Caco-2 (cell line): ENCODE results near the gene SLC9A3. TPM values are rescaled to one million over a fixed set of nuclear protein-coding genes. Genes with fewer than 3 reads are reported as not detected.

Experiments used
- BruUV-seq: library from RNA; stranded (reverse); fragments of 400-500 nt; replicated peaks from 2 replicates; lab custom pipeline; 2021; lab: Mats Ljungman, UMichigan
- CTCF ChIA-PET: fragments of 300-600 bp; sonication (Branson Sonifier 250); formaldehyde crosslinking; loops from one replicate; lab custom pipeline; 2022; ENCODE audit warnings: antibody characterized with exemption; lab: Charles Lee
- POLR2A ChIA-PET: fragments of 300-600 bp; sonication (Branson Sonifier 250); formaldehyde crosslinking; loops from one replicate; lab custom pipeline; 2022; ENCODE audit warnings: antibody characterized with exemption; lab: Charles Lee
- DNase-seq, 2 experiments: peaks; one replicate each; pipeline versions ENCODE4 v3.0.0 to v3.0.0-alpha.2; 2020 to 2022
- H3K27me3 ChIP-seq: replicated peaks from 2 replicates; pipeline ENCODE4 v1.6.0; 2011; ENCODE audit warnings: low read length; ENCODE audit not compliant: control insufficient read depth, insufficient read depth
- H3K36me3 ChIP-seq: 2 replicates; pipeline ENCODE4 v1.5.1; 2011; ENCODE audit warnings: low read length; ENCODE audit not compliant: control insufficient read depth, insufficient read depth
- H3K4me1 ChIP-seq: fragments of 250-450 bp; sonication (Bioruptor Pico); 2 replicates; pipeline ENCODE4 v1.5.1; 2020; ENCODE audit warnings: mild to moderate bottlenecking
- H3K4me3 ChIP-seq: 2 replicates; pipeline ENCODE4 v1.5.1; 2011; ENCODE audit warnings: low read depth, mild to moderate bottlenecking, control low read depth, low read length
- H3K9me3 ChIP-seq: fragments of 250-450 bp; sonication (Bioruptor Pico); 2 replicates; pipeline ENCODE4 v1.5.1; 2020; ENCODE audit warnings: mild to moderate bottlenecking, moderate library complexity
- H3K27ac Mint-ChIP-seq: one replicate; pipeline ENCODE4 v1.8.0; 2022; ENCODE audit warnings: mixed read lengths; ENCODE audit not compliant: unreplicated experiment
- H3K27me3 Mint-ChIP-seq: one replicate; pipeline ENCODE4 v1.8.0; 2022; ENCODE audit warnings: mixed read lengths; ENCODE audit not compliant: insufficient read depth, unreplicated experiment
- H3K36me3 Mint-ChIP-seq: one replicate; pipeline ENCODE4 v1.8.0; 2022; ENCODE audit warnings: mild to moderate bottlenecking, mixed read lengths; ENCODE audit not compliant: insufficient read depth, unreplicated experiment
- H3K4me1 Mint-ChIP-seq: one replicate; pipeline ENCODE4 v1.8.0; 2022; ENCODE audit warnings: low read depth, mixed read lengths; ENCODE audit not compliant: unreplicated experiment
- H3K4me3 Mint-ChIP-seq: one replicate; pipeline ENCODE4 v1.8.0; 2022; ENCODE audit warnings: mild to moderate bottlenecking, moderate library complexity, mixed read lengths; ENCODE audit not compliant: unreplicated experiment
- H3K9me3 Mint-ChIP-seq: one replicate; pipeline ENCODE4 v1.8.0; 2022; ENCODE audit warnings: mixed read lengths; ENCODE audit not compliant: unreplicated experiment
- CTCF ChIP-seq, 2 experiments: fragments of 200-600 bp in 1 of 2; IDR thresholded peaks; 1 replicate in 1 of 2; 2 replicates in 1 of 2; pipeline versions ENCODE4 v1.5.1 to v1.8.0; 2011 to 2022; ENCODE audit warnings: antibody characterized with exemption in 1 of 2, control low read depth in 1 of 2, inconsistent platforms in 1 of 2, low read depth in 1 of 2, low read length in 1 of 2, mild to moderate bottlenecking in 1 of 2, moderate library complexity in 1 of 2; ENCODE audit not compliant: insufficient read depth in 1 of 2, severe bottlenecking in 1 of 2, unreplicated experiment in 1 of 2
- intact Hi-C: fragments of 100-400 bp; cut with micrococcal nuclease; formaldehyde crosslinking; loops from one replicate; pipeline ENCODE4 v1.10.0; 2022; ENCODE audit not compliant: unreplicated experiment
- total RNA-seq: library from RNA; stranded (reverse); gene quantifications from 2 replicates; pipeline ENCODE4 v1.2.3, GENCODE V29; 2022

Gene SLC9A3
- total RNA-seq, 1 experiment from 2014 or later: 3.4 TPM

- H3K36me3 ChIP-seq: no peaks in the 10 kb centered on the region
- ChIA-PET CTCF (no interaction called here), POLR2A (no interaction called here)
- H3K4me1 Mint-ChIP-seq: no peaks in the 10 kb centered on the region
- BruUV-seq: no TSS peak
- no peak overlapping the region for H3K4me3 Mint-ChIP-seq
- no peaks in the 10 kb centered on the region for H3K36me3 Mint-ChIP-seq
- peak in 1 of 2 experiments; percentile 36 for DNase-seq
- H3K27me3 ChIP-seq: no peaks in the 10 kb centered on the region
- H3K4me3 ChIP-seq: no peak overlapping the region
- H3K9me3 Mint-ChIP-seq: no peaks in the 10 kb centered on the region
- no peak for TF ChIP-seq CTCF (IDR thresholded peaks at IDR 0.05; ENCODE audit: insufficient read depth in 1 of 2, low read depth in 1 of 2, low read length in 1 of 2, severe bottlenecking in 1 of 2, unreplicated experiment in 1 of 2)
- H3K27ac Mint-ChIP-seq: no peak overlapping the region
- H3K9me3 ChIP-seq: no peaks in the 10 kb centered on the region
- H3K4me1 ChIP-seq: peaks cover 18% of the 10 kb centered on the region
- intact Hi-C loops: no loop called here
- no peaks in the 10 kb centered on the region for H3K27me3 Mint-ChIP-seq
These were observed 32.7 kb upstream of the SLC9A3 start for GRCh38 chr5:556909-557441.

GRCh38 chr5:555058-555623 is 30.9 kb upstream of the SLC9A3 start:
- Mint-ChIP-seq H3K27me3 (peaks cover 5% of the 10 kb centered on the region), H3K4me3 (no peak overlapping the region), H3K36me3 (no peaks in the 10 kb centered on the region), H3K4me1 (no peaks in the 10 kb centered on the region), H3K27ac (peak overlapping the region; percentile 34), H3K9me3 (no peaks in the 10 kb centered on the region)
- H3K4me1 ChIP-seq: peaks cover 18% of the 10 kb centered on the region
- intact Hi-C loops: no loop called here
- TF ChIP-seq CTCF (IDR thresholded peaks at IDR 0.05; ENCODE audit: insufficient read depth in 1 of 2, low read depth in 1 of 2, low read length in 1 of 2, severe bottlenecking in 1 of 2, unreplicated experiment in 1 of 2): no peak
- BruUV-seq: no TSS peak
- peak in 1 of 2 experiments; percentile 40 for DNase-seq
- ChIA-PET CTCF (no interaction called here), POLR2A (no interaction called here)
- no peaks in the 10 kb centered on the region for H3K36me3 ChIP-seq
- no peaks in the 10 kb centered on the region for H3K27me3 ChIP-seq
- H3K4me3 ChIP-seq: no peak overlapping the region
- no peaks in the 10 kb centered on the region for H3K9me3 ChIP-seq

GRCh38 chr5:554284-554988 is 30.2 kb upstream of the SLC9A3 start:
- peak in 1 of 2 experiments; percentile 33 for DNase-seq
- H3K36me3 ChIP-seq: no peaks in the 10 kb centered on the region
- H3K9me3 Mint-ChIP-seq: no peaks in the 10 kb centered on the region
- POLR2A ChIA-PET: no interaction called here
- no peaks in the 10 kb centered on the region for H3K36me3 Mint-ChIP-seq
- TF ChIP-seq CTCF (IDR thresholded peaks at IDR 0.05; ENCODE audit: insufficient read depth in 1 of 2, low read depth in 1 of 2, low read length in 1 of 2, severe bottlenecking in 1 of 2, unreplicated experiment in 1 of 2): no peak
- peak overlapping the region; percentile 14; the same call in 1 of the 2 replicates for H3K4me3 ChIP-seq
- H3K27me3 ChIP-seq: no peaks in the 10 kb centered on the region
- BruUV-seq: no TSS peak
- intact Hi-C loops: no loop called here
- H3K4me3 Mint-ChIP-seq: peak overlapping the region; percentile 39
- peaks cover 9% of the 10 kb centered on the region for H3K27me3 Mint-ChIP-seq
- no peaks in the 10 kb centered on the region for H3K9me3 ChIP-seq
- peaks cover 18% of the 10 kb centered on the region for H3K4me1 ChIP-seq
- no peaks in the 10 kb centered on the region for H3K4me1 Mint-ChIP-seq
- CTCF ChIA-PET: no interaction called here
- no peak overlapping the region for H3K27ac Mint-ChIP-seq
